ENCODE measurements around the gene ACAA1.

DNA sequence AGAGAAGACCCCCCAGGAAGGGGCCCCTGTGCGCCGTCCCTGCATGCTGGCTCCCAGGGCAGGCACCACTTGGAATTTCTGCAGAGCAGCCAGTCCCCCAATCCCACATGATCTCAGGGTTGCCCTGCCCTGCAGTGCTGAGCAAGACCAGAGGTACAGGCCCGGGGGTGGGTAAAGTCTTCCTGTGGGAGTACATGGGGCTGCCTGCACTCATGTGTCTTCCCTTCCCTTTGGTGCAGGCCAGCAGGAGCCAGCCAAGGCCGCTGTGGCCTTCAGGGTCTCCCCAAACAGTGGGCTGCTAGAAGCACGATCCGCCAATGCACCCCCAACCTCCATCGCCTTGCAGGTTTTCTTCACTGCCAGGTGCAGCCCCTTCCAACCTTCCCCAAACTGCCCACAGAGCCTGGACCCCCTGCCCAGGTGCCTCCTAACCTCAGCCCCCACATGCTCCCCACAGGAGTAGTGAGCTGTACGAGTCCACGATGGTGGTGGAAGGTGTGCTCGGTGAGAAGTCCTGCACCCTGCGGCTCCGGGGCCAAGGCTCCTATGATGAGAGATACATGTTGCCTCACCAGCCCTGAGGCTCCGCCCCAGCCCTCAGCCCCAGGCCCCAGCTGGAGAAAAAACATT lies 15.0 kb downstream of the ACAA1 start:
- TF ChIP-seq NFIB (CRISPR knock-in tag; IDR thresholded peaks at IDR 0.05; ENCODE audit: borderline replicate concordance): no peak
- no peak for TF ChIP-seq RFX5 (IDR thresholded peaks at IDR 0.05; ENCODE audit: low read depth, low read length)
- TF ChIP-seq, protein P1, sequence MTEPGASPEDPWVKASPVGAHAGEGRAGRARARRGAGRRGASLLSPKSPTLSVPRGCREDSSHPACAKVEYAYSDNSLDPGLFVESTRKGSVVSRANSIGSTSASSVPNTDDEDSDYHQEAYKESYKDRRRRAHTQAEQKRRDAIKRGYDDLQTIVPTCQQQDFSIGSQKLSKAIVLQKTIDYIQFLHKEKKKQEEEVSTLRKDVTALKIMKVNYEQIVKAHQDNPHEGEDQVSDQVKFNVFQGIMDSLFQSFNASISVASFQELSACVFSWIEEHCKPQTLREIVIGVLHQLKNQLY (CRISPR knock-in tag; IDR thresholded peaks at IDR 0.05): no peak
- no peak for TF ChIP-seq CEBPB (IDR thresholded peaks at IDR 0.05; ENCODE audit: borderline replicate concordance, low read depth, low read length)
